Left ventricle myocardium superior (tissue), 1 donor: Measurements from ENCODE around the gene DCHS2. TPM values are rescaled to one million over a fixed set of nuclear protein-coding genes. Genes with fewer than 3 reads are reported as not detected.

Experiments used
- ATAC-seq: fragments of 200-7000 bp; cut with Tn5 transposase; one replicate; pipeline ENCODE4 v1.9.1; 2020; ENCODE audit warnings: mild to moderate bottlenecking, moderate library complexity
- DNase-seq: peaks from one replicate; pipeline ENCODE4 v3.0.0-alpha.2; 2020
- intact Hi-C: fragments of 100-400 bp; cut with micrococcal nuclease; formaldehyde crosslinking; loops from one replicate; pipeline ENCODE4 v1.11.0; 2022
- long read RNA-seq: library from polyadenylated mRNA; unstranded; transcript quantifications from one replicate; pipeline ENCODE4 v2.0.0, GENCODE V29; 2021
- total RNA-seq: library from RNA; stranded (reverse); fragmentation: NEBNext Ultra II Directional; extraction: Animal tissue kit (Norgen Biotek cat#: 25700); gene quantifications from one replicate; pipeline ENCODE4 v1.2.1, GENCODE V29; 2021
- donor health status: DM: no; HTN: yes; CAD: no; lungs with severe emphysema.

Gene DCHS2
- total RNA-seq: not detected
- long read RNA-seq: 0 reads

- intact Hi-C loops: no loop called here
- DNase-seq (peak; percentile 35), ATAC-seq (peak; percentile 78)
These were observed at the start of gene DCHS2 for GRCh38 chr4:154491341-154492271. Gene DCHS2 (minus strand): TSS chr4:154491799. CDS start chr4:154491355, 444 bp downstream.

- ATAC-seq: no peak
- intact Hi-C loops: no loop called here
- DNase-seq: no peak
These were observed 42.7 kb upstream of the DCHS2 start for GRCh38 chr4:154534296-154534695.

DNA sequence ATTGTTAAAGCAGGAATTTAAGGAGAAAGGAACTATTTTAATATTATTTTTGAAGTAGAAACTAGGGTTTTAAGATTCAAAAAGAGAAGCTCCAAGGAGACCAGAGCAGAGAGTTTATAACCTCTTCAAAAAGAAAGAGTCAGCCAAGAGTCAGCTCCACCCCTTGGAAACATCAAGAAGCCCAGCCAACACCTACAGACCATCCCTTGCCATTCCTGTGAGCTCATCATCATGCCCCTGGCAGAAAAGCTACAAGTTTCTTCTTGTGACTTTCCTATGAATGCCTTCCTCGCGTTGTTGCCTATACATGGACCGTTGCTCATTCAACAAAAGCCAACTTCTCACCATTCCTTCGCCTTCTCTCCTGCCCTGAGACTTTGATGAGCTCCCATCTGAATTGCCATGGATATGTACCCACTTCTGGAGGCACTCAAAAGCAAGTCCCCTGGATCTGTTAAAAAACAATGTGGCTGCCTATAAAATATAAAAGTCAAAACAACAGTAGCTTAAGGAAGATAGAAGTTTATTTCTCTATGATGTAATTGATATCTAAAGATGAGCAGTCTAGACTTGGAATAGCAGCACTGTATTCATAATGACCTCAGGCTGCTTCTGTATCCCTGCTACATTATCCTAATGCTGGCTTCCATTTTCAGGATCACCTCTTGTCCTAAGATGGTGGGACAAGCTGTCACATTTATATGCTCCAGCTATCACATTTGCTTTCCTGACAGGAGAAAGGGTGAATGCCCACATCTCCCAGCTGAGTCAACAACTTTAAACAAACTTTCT, 38.3 kb upstream of the DCHS2 start:
- intact Hi-C loops: no loop called here
- DNase-seq (no peak), ATAC-seq (no peak)

GRCh38 chr4:154528869-154529268, 37.3 kb upstream of the DCHS2 start:
- DNase-seq (no peak), ATAC-seq (no peak)
- intact Hi-C loops: no loop called here

DNA sequence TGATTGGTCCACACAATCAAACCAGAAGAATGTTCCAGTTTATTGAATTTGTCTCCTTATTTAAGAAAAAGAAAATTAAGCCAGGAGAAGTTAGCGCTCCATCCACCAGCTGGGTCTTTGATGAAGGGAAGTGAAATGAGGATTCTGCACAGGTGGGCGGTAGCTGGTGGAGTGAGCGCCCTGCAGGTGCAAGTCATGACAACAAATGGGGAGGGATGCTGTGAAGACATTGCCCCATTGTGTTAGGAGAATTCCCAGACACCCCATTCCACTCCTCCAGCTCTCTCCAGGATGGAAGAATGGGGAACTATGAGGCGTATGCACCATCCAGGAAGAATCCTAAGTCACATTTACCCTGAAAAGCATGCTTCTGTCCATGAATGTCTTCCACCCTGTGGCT, 35.7 kb upstream of the DCHS2 start:
- ATAC-seq: no peak
- no peak for DNase-seq
- intact Hi-C loops: no loop called here

DNA sequence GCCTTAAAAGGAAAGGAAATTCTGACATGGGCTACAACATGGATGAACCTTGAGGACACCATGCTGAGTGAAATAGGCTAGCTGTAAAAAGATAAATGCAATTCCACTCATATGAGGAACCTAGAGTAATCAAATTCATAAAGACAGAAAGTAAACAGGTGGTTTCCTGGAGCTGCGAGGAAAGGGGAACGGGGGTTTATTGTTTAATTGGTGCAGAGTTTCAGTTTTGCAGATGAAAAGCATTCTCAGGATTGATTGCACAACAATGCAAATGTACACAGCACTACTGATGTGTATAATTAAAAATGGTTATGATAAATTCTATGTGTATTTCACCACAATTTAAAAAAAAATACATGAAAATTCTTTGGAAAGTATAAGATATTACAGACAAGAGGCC, 34.6 kb upstream of the DCHS2 start:
- intact Hi-C loops: no loop called here
- no peak for DNase-seq
- ATAC-seq: no peak

DNA sequence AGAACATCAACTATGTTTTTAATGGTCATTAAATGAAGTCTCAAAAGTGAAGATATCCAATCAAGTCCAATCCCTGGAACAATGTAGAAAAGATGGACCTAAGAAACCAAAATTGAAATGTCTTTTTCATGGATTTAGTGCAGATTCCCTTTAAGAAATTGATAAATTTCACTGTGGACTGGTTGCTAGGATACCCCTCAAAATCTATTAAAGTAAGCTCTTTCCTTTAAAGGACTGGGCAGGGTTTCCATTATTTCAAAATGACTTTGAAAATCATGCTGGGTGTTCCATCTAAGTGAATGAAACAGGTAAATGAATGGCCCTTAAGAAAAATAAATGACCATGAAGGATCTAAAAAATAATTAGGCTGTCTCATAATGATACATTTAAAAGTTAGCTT, 30.0 kb upstream of the DCHS2 start:
- DNase-seq: no peak
- intact Hi-C loops: no loop called here
- no peak for ATAC-seq

DNA sequence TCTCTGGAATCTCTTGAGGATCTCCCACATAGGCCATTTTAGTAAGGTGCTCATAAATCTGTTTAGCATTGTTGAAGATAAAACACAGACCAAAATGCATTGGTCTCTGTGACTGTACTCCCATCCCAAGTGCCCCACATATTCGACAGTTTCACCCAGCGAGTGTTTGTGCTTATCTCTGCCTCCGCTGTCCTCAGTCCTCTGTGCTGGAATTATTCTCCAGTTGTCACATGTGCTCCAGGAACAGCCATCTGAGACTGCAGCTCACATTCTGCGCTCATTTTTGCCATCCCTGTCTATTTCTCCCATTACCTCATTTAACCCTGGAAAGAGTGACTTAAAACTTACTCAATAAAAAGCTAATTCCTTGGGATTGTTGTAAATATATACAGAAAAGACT, 27.6 kb upstream of the DCHS2 start:
- ATAC-seq (peak; percentile 38), DNase-seq (no peak)
- intact Hi-C loops: no loop called here

GRCh38 chr4:154517591-154517990, 26.0 kb upstream of the DCHS2 start:
- DNase-seq (no peak), ATAC-seq (no peak)
- intact Hi-C loops: no loop called here

- intact Hi-C loops: no loop called here
- ATAC-seq (no peak), DNase-seq (no peak)
These were observed 24.9 kb upstream of the DCHS2 start for GRCh38 chr4:154516318-154517029.

DNA sequence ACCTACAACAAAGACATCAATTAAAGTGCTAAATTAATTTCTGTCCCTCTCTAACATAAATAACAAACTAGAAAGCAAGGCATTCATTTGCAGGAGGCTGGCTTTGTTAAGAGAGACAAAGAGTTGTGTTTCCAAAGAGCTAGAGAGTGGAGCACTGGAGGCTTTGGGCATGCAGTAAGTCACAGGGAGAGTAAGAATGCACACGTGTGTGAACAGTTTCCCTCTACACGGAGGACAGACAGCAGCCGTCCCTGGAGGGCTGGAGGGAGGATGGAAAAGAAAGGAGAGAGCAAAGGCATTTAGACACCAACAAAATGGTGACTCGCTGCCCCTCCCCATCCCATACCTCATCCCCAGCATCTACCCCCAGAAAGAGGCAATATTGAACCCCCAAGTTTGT, 20.4 kb upstream of the DCHS2 start:
- intact Hi-C loops: no loop called here
- ATAC-seq (no peak), DNase-seq (no peak)

DNA sequence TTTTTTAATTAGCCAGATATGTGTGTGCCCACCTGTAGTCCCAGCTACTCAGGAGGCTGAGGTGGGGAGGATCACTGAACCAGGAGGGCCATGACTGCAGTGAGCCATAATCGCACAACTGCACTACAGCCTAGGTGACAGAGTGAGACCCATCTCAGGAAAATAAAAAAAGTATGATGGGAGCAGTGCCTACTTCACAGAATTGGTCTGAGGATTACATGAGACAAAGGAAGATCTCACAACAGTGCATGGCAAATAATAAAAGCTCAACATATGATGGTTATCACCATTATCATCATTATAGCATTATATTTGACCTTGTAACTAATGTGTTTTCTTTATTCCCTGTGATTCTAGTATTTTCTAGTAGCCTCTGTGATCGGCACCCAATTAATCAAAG, 19.9 kb upstream of the DCHS2 start:
- intact Hi-C loops: no loop called here
- DNase-seq (no peak), ATAC-seq (no peak)

GRCh38 chr4:154507156-154507555, 15.6 kb upstream of the DCHS2 start:
- DNase-seq: no peak
- no peak for ATAC-seq
- intact Hi-C loops: no loop called here

DNA sequence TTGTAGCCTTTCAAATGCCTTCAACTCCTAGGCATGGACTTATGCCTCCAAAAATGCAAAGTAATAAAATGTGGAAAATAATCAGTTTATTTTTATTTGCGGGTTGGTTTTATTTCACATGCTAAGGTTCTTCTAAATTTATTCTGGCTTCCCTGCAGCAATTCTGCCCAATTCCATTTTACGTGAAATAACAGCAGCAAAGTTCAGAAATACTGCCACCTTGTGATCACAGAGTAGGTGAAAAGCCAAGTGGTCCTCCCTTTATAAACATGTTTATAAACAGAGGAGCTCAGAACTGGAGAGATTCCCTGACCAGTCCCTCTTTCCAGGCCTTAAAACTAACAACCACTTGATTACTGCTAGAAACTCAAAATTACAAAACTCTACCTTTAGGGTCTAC, 14.7 kb upstream of the DCHS2 start:
- intact Hi-C loops: no loop called here

DNA sequence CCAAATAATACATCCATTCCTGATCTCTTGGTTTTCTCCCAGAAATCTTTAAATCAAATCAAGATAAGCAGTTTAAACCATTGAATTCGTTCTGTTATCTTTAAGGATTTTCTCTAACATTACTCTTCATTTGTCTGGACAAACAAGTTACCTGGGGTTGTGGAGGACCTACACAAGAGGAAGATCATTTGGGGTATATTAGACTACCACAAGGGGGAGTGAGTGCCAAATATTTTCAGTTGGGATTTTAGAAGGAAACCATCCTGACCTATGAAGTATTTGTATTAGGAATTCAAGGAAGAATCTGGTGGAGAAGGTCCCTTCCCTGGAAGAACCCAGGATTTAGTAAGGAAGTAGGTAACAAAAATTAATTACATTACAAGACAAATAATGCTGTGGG, 12.0 kb upstream of the DCHS2 start:
- intact Hi-C loops: no loop called here
- ATAC-seq (no peak), DNase-seq (no peak)

More for the DNA sequence above, 14.7 kb upstream of the DCHS2 start:
- DNase-seq (no peak), ATAC-seq (no peak)

- intact Hi-C loops: no loop called here
- ATAC-seq: no peak
- DNase-seq: no peak
These were observed 10.5 kb upstream of the DCHS2 start for GRCh38 chr4:154502111-154502510.

- no peak for ATAC-seq
- no peak for DNase-seq
- intact Hi-C loops: no loop called here
These were observed 6.3 kb upstream of the DCHS2 start for GRCh38 chr4:154497889-154498288.

DNA sequence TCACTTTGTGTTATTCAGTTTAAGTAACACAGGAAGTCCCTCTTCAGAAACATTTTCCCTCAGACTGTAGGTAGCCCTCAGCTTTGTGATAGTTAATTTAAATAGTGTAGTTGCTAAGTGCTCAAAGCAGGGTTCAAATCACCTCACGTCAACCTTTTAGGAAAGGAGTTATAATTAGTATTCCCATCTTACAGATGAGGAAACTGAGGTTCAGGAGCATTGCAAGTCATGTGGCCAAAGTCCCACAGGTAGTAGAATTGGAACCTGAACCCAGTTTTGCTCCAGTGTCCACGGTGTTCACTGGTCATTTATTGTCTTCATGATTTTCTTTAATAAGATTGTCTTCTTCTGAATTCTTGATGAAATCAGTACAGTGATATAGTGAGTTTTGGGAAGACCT, 4.3 kb upstream of the DCHS2 start:
- no peak for ATAC-seq
- intact Hi-C loops: no loop called here
- DNase-seq: no peak

DNA sequence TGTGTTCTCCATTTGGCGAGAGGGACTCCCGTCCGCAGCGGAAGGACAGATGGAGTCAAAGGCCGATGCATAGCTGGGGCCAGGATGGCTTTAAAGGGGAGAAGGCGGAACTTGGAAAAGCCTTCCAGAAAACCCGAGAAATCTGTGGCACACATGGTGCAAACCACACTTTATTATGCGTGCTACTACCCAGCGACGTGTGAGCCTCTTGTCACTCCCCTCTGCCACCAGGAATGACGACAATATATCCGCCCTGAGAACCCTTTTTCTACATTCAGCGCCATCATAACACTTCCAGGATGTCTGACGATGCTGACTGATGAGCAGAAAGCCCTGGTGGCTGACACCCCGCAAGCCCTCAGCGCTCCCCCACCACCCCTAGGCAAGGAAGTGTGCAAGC, 689 bp upstream of the DCHS2 start:
- intact Hi-C loops: no loop called here
- no peak for ATAC-seq
- no peak for DNase-seq
